Hepatocyte (in vitro differentiated cells): ENCODE data around the gene SKIDA1.

ENCODE experiments used
- EZH2 ChIP-seq: fragments of 200-600 bp; sonication (generic); IDR thresholded peaks from 2 replicates; pipeline ENCODE4 v1.6.1; 2016; ENCODE audit warnings: antibody characterized with exemption, mild to moderate bottlenecking, borderline replicate concordance
- EZH2phosphoT487 ChIP-seq: fragments of 200-600 bp; sonication (generic); IDR thresholded peaks from one replicate; pipeline ENCODE4 v1.6.1; 2018; ENCODE audit warnings: antibody characterized with exemption, mild to moderate bottlenecking, low read depth, moderate library complexity; ENCODE audit not compliant: unreplicated experiment, severe bottlenecking
- TF ChIP-seq, protein P1 (sequence below): fragments of 200-600 bp; sonication (generic); IDR thresholded peaks from 2 replicates; pipeline ENCODE4 v1.5.1; 2016; ENCODE audit warnings: antibody characterized with exemption, mild to moderate bottlenecking; ENCODE audit not compliant: poor library complexity

- TF ChIP-seq, protein P1, sequence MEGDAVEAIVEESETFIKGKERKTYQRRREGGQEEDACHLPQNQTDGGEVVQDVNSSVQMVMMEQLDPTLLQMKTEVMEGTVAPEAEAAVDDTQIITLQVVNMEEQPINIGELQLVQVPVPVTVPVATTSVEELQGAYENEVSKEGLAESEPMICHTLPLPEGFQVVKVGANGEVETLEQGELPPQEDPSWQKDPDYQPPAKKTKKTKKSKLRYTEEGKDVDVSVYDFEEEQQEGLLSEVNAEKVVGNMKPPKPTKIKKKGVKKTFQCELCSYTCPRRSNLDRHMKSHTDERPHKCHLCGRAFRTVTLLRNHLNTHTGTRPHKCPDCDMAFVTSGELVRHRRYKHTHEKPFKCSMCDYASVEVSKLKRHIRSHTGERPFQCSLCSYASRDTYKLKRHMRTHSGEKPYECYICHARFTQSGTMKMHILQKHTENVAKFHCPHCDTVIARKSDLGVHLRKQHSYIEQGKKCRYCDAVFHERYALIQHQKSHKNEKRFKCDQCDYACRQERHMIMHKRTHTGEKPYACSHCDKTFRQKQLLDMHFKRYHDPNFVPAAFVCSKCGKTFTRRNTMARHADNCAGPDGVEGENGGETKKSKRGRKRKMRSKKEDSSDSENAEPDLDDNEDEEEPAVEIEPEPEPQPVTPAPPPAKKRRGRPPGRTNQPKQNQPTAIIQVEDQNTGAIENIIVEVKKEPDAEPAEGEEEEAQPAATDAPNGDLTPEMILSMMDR: no peak
- TF ChIP-seq EZH2phosphoT487 (no peak), EZH2 (no peak)
Measured at GRCh38 chr10:21500578-21500910, 24.9 kb downstream of the SKIDA1 start.
